Suprapubic skin (tissue), 4 donors: ENCODE measurements around the gene MNT. TPM values are rescaled to one million over a fixed set of nuclear protein-coding genes. Genes with fewer than 3 reads are reported as not detected.
A peak's percentile ranks its signal among the peaks of the same experiment; 100 is the strongest.

ENCODE experiments used
- DNase-seq, 2 donors: peaks; one replicate each; pipeline ENCODE4 v3.0.0-alpha.2; 2019; ENCODE audit warnings: low spot score in 2 of 2
- H3K27ac ChIP-seq: fragments of 200-600 bp; sonication (generic); one replicate; pipeline ENCODE4 v1.5.1; 2019
- H3K27me3 ChIP-seq: fragments of 200-600 bp; sonication (generic); one replicate; pipeline ENCODE4 v1.5.1; 2019
- H3K36me3 ChIP-seq: fragments of 200-600 bp; sonication (generic); one replicate; pipeline ENCODE4 v1.5.1; 2019
- H3K4me1 ChIP-seq: fragments of 200-600 bp; sonication (generic); one replicate; pipeline ENCODE4 v1.5.1; 2019
- H3K4me3 ChIP-seq: fragments of 200-600 bp; sonication (generic); one replicate; pipeline ENCODE4 v1.5.1; 2019; ENCODE audit warnings: mild to moderate bottlenecking
- H3K9me3 ChIP-seq: fragments of 200-600 bp; sonication (generic); one replicate; pipeline ENCODE4 v1.5.1; 2019
- EP300 ChIP-seq: sonication (generic); formaldehyde crosslinking; IDR thresholded peaks from one replicate; pipeline ENCODE4 v1.6.1; 2017; ENCODE audit warnings: antibody characterized with exemption
- POLR2A ChIP-seq, 2 donors: fragments of 450-650 bp; IDR thresholded peaks; one replicate each; pipeline ENCODE4 v1.6.1; 2017; ENCODE audit warnings: antibody characterized with exemption in 2 of 2, mild to moderate bottlenecking in 2 of 2, moderate library complexity in 2 of 2
- POLR2AphosphoS5 ChIP-seq, 3 donors: sonication (generic); formaldehyde crosslinking; IDR thresholded peaks; one replicate each; pipeline ENCODE4 v1.6.1; 2017; ENCODE audit warnings: antibody characterized with exemption in 3 of 3
- WGBS: methylation state at CpG from one replicate; pipeline ENCODE4 v1.1.5; 2018; 5-methylcytosine and 5-hydroxymethylcytosine counted together
- total RNA-seq, 4 donors: library from RNA; depleted of rRNA; stranded (reverse); fragments of >200 nt; gene quantifications; one replicate each; pipeline ENCODE4 v1.1.0, GENCODE V29; 2016
- TF ChIP-seq, protein P1 (sequence below), 2 donors: fragments of 200-600 bp in 1 of 2; fragments of 450-650 bp in 1 of 2; sonication (generic) in 1 of 2; IDR thresholded peaks; one replicate each; pipeline ENCODE4 v1.5.1; 2016 to 2019; ENCODE audit warnings: antibody characterized with exemption in 2 of 2, mild to moderate bottlenecking in 1 of 2, moderate library complexity in 1 of 2

The MNT gene
- total RNA-seq, 4 donors from 2014 or later: 20.9 to 50.0 (median 44.1) TPM

DNA sequence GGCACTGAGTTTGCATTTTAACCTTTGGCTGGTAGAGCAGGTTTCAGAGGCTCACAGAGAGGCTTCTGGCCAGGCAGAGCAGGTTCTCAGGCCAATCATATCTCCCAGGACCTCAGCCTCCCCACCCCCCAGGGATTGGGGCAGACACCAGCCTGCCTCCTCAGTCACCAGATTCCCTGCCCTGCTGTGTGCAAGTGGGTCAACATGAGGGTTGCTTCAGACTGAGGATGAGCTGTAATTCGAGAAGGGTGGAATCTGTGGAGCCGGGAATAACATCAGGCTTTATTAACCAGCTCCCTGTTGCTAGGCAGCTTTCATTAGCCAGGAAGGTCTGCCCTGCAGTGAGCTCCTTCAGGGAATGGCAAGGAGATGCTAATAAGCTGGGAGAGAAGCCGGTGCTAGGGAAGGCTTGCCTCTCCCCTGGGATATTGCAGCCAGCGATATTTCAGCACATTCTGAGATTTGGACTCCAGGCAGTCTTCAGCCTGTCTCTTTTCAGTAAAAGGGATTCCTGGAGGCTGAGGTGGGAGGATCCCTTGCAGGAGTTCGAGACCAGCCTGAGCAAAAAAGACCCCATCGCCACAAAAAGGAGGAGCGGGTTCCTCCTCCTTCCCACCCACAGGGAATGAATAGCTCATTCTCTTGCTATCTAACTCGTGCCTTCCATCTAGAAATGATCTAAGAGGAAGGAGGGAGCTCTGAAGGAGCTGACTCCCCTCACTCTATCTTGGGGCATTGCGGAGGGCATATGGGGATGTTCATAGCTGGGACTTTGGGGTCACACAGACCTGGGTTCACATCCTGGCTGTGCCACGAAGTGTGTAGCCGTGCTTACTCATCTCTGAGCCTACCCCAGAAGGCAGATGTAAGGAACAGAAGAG is 52.8 kb downstream of the MNT start:
- peak in 1 of 2 donors; percentile 63 for DNase-seq
- no peaks in the 10 kb centered on the region for H3K9me3 ChIP-seq
- peak overlapping the region; percentile 73 for H3K27ac ChIP-seq
- H3K27me3 ChIP-seq: no peaks in the 10 kb centered on the region
- H3K4me3 ChIP-seq: no peak overlapping the region
- 64% methylated on average over 11 of the region's 11 CpGs for WGBS
- H3K36me3 ChIP-seq: peaks cover 10% of the 10 kb centered on the region
- H3K4me1 ChIP-seq: peaks cover 18% of the 10 kb centered on the region
- no peak for TF ChIP-seq POLR2AphosphoS5 (IDR thresholded peaks at IDR 0.05)
- TF ChIP-seq, protein P1, sequence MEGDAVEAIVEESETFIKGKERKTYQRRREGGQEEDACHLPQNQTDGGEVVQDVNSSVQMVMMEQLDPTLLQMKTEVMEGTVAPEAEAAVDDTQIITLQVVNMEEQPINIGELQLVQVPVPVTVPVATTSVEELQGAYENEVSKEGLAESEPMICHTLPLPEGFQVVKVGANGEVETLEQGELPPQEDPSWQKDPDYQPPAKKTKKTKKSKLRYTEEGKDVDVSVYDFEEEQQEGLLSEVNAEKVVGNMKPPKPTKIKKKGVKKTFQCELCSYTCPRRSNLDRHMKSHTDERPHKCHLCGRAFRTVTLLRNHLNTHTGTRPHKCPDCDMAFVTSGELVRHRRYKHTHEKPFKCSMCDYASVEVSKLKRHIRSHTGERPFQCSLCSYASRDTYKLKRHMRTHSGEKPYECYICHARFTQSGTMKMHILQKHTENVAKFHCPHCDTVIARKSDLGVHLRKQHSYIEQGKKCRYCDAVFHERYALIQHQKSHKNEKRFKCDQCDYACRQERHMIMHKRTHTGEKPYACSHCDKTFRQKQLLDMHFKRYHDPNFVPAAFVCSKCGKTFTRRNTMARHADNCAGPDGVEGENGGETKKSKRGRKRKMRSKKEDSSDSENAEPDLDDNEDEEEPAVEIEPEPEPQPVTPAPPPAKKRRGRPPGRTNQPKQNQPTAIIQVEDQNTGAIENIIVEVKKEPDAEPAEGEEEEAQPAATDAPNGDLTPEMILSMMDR (IDR thresholded peaks at IDR 0.05): no peak
- TF ChIP-seq POLR2A (IDR thresholded peaks at IDR 0.05): no peak
- no peak for TF ChIP-seq EP300

DNA sequence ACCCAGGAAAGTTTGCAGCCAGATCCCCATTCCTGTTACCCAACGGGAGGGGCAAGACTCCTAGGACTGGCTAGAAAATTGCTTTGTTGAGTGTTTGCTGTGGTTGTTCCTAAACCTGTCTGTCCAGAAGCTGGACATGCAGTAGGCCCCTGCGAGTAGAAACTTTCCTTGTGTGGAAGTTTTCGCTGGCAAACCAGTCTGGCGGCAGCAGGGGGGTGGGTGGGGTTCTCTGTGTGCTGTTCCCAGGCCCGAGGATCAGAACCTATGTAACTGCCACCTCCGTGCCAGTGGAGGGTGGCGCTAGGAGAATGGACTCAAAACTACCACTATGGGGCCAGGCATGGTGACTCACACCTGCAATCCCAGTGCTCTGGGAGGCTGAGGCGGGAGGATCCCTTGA is 54.4 kb downstream of the MNT start:
- 68% methylated on average over 8 of the region's 8 CpGs for WGBS
- H3K27me3 ChIP-seq: no peaks in the 10 kb centered on the region
- peak in 1 of 2 donors; percentile 49 for DNase-seq
- H3K4me3 ChIP-seq: no peak overlapping the region
- no peak for TF ChIP-seq POLR2A (IDR thresholded peaks at IDR 0.05)
- TF ChIP-seq EP300: no peak
- no peak for TF ChIP-seq POLR2AphosphoS5 (IDR thresholded peaks at IDR 0.05)
- TF ChIP-seq, protein P1 (IDR thresholded peaks at IDR 0.05): no peak
- no peaks in the 10 kb centered on the region for H3K9me3 ChIP-seq
- H3K4me1 ChIP-seq: peaks cover 18% of the 10 kb centered on the region
- H3K36me3 ChIP-seq: peaks cover 10% of the 10 kb centered on the region
- H3K27ac ChIP-seq: peak overlapping the region; percentile 42

DNA sequence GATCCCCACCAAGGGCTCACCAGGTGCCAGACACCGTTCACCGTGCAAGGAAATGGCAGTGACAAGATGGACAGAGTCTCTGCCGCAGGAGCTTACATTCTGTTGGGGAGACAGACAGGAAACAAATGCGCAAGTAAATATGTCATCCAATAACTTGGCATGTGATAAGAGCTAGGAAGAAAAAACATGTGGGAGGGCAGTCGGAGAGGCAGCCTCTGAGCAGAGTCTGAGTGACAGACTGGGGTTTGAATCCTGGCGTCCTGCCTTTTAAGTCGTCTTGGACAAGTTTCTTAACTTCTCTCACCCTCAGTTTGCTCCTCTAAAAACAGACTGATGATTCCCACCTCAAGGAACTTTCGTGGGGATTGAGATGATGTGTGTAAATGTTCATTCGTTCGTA is 56.3 kb downstream of the MNT start:
- 83% methylated on average over 10 of the region's 10 CpGs for WGBS
- H3K27ac ChIP-seq: no peak overlapping the region
- TF ChIP-seq EP300: no peak
- peaks cover 10% of the 10 kb centered on the region for H3K36me3 ChIP-seq
- DNase-seq: no peak
- H3K4me3 ChIP-seq: no peak overlapping the region
- H3K27me3 ChIP-seq: no peaks in the 10 kb centered on the region
- peaks cover 18% of the 10 kb centered on the region for H3K4me1 ChIP-seq
- no peaks in the 10 kb centered on the region for H3K9me3 ChIP-seq

DNA sequence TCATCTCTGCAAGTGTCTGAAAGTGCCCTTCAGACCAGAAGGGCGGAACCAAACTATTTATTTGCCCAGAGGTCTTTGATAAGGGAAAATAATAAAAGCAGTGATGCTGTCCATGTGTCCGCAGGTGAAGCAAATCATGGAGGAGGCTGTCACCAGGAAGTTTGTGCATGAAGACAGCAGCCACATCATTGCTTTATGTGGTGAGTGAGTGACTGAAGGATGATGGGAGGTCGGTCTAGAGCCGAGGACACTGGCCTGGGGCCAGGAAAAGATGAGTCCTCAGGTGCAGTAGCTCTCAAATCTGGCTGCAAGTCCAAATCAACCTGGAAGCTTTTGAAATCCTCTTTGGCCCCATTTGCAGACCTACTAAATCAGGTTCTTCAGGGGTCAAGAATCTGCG is 57.4 kb downstream of the MNT start:
- no peaks in the 10 kb centered on the region for H3K27me3 ChIP-seq
- no peak overlapping the region for H3K27ac ChIP-seq
- H3K4me3 ChIP-seq: no peak overlapping the region
- peaks cover 10% of the 10 kb centered on the region for H3K36me3 ChIP-seq
- DNase-seq: no peak
- peaks cover 18% of the 10 kb centered on the region for H3K4me1 ChIP-seq
- no peaks in the 10 kb centered on the region for H3K9me3 ChIP-seq
- WGBS: 64% methylated on average over 5 of the region's 5 CpGs
- TF ChIP-seq POLR2AphosphoS5 (IDR thresholded peaks at IDR 0.05) (no peak), POLR2A (IDR thresholded peaks at IDR 0.05) (no peak), EP300 (no peak)
- TF ChIP-seq, protein P1 (IDR thresholded peaks at IDR 0.05): no peak

DNA sequence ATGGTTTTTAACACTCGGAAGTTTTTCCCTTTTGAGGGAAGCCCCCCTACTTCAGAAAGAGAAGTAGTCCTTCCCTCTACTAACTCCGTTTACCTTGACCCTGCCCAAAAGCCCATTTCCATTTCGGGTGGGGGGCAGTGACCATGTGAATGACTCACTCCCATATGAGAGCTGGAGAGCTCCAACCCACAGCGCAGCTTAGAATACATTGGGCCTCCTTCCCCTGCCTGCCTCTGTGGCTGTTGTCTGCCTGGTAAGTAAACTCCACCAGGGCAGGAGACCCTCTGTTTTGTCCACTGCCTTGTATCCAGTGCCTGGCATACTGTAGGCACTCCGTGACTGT is 62.6 kb downstream of the MNT start:
- TF ChIP-seq, protein P1 (IDR thresholded peaks at IDR 0.05): no peak
- no peak for TF ChIP-seq EP300
- no peak for TF ChIP-seq POLR2AphosphoS5 (IDR thresholded peaks at IDR 0.05)
- no peak for TF ChIP-seq POLR2A (IDR thresholded peaks at IDR 0.05)
- Histone ChIP-seq H3K27me3 (no peaks in the 10 kb centered on the region), H3K36me3 (peaks cover 20% of the 10 kb centered on the region), H3K9me3 (no peaks in the 10 kb centered on the region), H3K4me1 (peaks cover 27% of the 10 kb centered on the region), H3K27ac (peak overlapping the region; percentile 92), H3K4me3 (peak overlapping the region; percentile 97)
- no peak for DNase-seq
- WGBS: 6% methylated on average over 4 of the region's 5 CpGs
